ENCODE data around the gene CTXND1. TPM values are rescaled to one million over a fixed set of nuclear protein-coding genes. Genes with fewer than 3 reads are reported as not detected.

Gene CTXND1
- total and polyA plus RNA-seq, 2 of the 13 experiments (the other 11 are each of a cell fraction or from before 2014, with no cell fraction given): 1.2 to 2.1 TPM

DNA sequence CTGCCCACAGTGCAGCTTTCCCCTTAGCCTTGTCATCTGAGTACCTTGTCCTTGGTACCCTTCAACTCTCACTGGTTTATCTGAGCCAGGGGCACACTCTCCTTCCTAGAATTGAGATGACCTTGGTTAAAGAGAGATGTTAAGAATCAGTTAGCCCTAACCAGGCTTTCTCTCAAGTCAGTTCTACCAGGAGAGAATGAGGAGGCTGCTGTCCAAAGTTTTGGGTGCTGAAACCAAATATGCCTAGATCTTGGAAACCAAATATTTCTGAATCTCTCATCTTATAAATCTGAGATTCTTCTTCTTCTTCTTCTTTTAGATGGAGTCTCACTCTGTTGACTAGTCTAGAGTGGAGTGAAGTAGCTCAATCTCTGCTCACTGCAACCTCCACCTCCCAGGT lies 12.0 kb upstream of the CTXND1 start:
- FAIRE-seq (no peak), DNase-seq (ENCODE audit: low spot score) (no peak), ATAC-seq (no peak)
- H3K27ac ChIP-seq (ENCODE audit: extremely low read length, insufficient read depth, low read length): no peak overlapping the region
- no peak overlapping the region for H2AFZ ChIP-seq (ENCODE audit: low read length)
- no peak overlapping the region for H3K9ac ChIP-seq (ENCODE audit: insufficient read depth, low read depth, low read length)
- ChIA-PET POLR2A (no interaction called here), CTCF (ENCODE audit: low intra/inter-chr PET ratio, low total read pairs) (no interaction called here)
- intact Hi-C loops (cut with micrococcal nuclease; ENCODE audit: unreplicated experiment) (no loop called here), in situ Hi-C loops (cut with HindIII; ENCODE audit: extremely low pct_ligation_motif_present, low pct_unique_long_range_greater_than_20kb) (no loop called here)
- H3K36me3 ChIP-seq (replicated peaks in 1 of 2; ENCODE audit: control insufficient read depth in 1 of 2, insufficient read depth in 2 of 2, low read length in 2 of 2): no peaks in the 10 kb centered on the region
- H3K27me3 ChIP-seq (ENCODE audit: control insufficient read depth in 1 of 2, insufficient read depth in 2 of 2, low read length in 2 of 2): peaks cover 0 to 22% of the 10 kb centered on the region in 2 experiments; a peak in 3 of 5 replicates
- H3K79me2 ChIP-seq (ENCODE audit: insufficient read depth, low read length): no peaks in the 10 kb centered on the region
- no TSS peak for BruUV-seq (replicated peaks)
- peak; percentile 90 for TF ChIP-seq MIER2 (CRISPR knock-in tag; IDR thresholded peaks at IDR 0.05)
- TF ChIP-seq, protein P1, sequence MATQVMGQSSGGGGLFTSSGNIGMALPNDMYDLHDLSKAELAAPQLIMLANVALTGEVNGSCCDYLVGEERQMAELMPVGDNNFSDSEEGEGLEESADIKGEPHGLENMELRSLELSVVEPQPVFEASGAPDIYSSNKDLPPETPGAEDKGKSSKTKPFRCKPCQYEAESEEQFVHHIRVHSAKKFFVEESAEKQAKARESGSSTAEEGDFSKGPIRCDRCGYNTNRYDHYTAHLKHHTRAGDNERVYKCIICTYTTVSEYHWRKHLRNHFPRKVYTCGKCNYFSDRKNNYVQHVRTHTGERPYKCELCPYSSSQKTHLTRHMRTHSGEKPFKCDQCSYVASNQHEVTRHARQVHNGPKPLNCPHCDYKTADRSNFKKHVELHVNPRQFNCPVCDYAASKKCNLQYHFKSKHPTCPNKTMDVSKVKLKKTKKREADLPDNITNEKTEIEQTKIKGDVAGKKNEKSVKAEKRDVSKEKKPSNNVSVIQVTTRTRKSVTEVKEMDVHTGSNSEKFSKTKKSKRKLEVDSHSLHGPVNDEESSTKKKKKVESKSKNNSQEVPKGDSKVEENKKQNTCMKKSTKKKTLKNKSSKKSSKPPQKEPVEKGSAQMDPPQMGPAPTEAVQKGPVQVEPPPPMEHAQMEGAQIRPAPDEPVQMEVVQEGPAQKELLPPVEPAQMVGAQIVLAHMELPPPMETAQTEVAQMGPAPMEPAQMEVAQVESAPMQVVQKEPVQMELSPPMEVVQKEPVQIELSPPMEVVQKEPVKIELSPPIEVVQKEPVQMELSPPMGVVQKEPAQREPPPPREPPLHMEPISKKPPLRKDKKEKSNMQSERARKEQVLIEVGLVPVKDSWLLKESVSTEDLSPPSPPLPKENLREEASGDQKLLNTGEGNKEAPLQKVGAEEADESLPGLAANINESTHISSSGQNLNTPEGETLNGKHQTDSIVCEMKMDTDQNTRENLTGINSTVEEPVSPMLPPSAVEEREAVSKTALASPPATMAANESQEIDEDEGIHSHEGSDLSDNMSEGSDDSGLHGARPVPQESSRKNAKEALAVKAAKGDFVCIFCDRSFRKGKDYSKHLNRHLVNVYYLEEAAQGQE (IDR thresholded peaks at IDR 0.05; ENCODE audit: borderline replicate concordance in 1 of 2, low read depth in 1 of 2, low read length in 2 of 2): peak; percentile 34 to 92
- TF ChIP-seq NR2F1 (CRISPR knock-in tag; IDR thresholded peaks at IDR 0.05): no peak
- TF ChIP-seq EHMT2 (IDR thresholded peaks at IDR 0.05; ENCODE audit: borderline replicate concordance, low read depth, low read length): 0 out of 2 replicates have a peak, but pooled peaks have one; percentile 47
- TF ChIP-seq MIER3 (CRISPR knock-in tag; IDR thresholded peaks at IDR 0.05; ENCODE audit: borderline replicate concordance): no peak
- H3K4me2 ChIP-seq (ENCODE audit: low read depth, low read length): no peak overlapping the region
- no peaks in the 10 kb centered on the region for H4K20me1 ChIP-seq (ENCODE audit: insufficient read depth, low read length)
- no peak overlapping the region for H3K4me3 ChIP-seq (replicated peaks in 1 of 3; ENCODE audit: insufficient read depth in 1 of 3, low read depth in 2 of 3, low read length in 3 of 3)
- peaks cover 19% of the 10 kb centered on the region for H3K4me1 ChIP-seq (ENCODE audit: insufficient read depth, low read length)
- no peaks in the 10 kb centered on the region for H3K9me3 ChIP-seq (ENCODE audit: low read length)

Data from HepG2 (cell line).